Fibroblast of the conjunctiva (primary cell): ENCODE measurements around the gene CNTLN.
A peak's percentile ranks its signal among the peaks of the same experiment; 100 is the strongest.
"Not testable (repeated sequence)": the region's sequence is repeated elsewhere in the genome, so short reads cannot be mapped to it uniquely, and the experiment has no call there.

Source experiments
- DNase-seq: peaks from one replicate; pipeline ENCODE4 v3.0.0-alpha.2; 2010; ENCODE audit warnings: low read depth

Gene CNTLN

DNA sequence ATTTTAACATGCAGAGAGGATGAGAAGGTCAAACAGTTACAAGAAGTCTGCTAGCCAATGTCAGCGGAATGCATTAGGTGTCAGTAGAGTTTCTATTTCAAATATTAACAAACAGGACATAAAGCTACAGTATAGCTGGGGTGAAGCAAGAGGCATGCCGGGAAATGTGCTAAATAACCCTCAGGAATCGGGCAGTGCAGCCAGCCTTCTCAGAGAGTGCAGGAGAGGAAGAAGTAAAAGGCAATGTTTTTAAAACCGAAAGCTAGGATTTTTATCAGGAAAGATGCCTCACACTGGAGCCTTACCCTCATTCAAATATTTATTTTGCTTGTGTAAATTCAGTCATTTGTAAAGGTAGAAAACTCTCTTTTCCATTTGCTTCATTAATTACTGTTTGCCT lies 384.9 kb downstream of the CNTLN start:
- DNase-seq = no peak

- no peak for DNase-seq
Observed at GRCh38 chr9:17520268-17521064, 385.6 kb downstream of the CNTLN start.

DNA sequence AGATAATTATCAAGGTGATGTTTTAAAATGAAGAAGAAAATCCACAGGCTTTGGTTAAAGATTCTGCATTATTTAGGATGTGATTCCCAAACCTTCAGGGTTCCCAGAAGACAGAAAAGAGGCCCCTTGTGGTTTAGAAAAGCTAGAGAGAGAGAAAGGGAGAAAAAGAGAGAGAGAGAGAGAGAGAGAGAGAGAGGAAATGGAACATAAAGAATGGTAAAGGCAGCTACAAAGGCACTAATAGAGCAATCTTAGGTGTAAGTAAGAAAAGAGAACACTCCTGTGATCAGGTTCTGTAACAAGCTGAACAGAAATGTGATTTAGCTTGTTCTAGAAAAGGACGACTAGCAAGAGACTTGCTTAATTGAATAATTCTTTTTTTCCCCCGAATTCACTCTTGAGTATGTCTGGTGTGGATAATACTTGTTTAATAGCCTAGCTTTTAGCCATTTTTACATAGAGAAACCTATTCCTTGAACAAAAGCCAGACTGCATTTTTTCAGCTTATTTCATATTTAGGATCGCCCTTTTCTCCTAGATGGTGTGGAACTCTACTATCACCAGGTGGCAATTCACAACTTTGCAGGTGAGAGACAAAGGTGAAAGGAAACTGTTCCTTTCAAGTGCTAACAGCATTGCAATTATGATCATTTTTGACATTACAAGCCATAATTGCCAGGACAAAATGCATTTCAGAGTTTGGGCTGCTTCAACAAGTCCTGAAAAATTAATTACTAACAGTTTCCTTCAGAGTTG lies 386.4 kb downstream of the CNTLN start:
- no peak for DNase-seq

DNA sequence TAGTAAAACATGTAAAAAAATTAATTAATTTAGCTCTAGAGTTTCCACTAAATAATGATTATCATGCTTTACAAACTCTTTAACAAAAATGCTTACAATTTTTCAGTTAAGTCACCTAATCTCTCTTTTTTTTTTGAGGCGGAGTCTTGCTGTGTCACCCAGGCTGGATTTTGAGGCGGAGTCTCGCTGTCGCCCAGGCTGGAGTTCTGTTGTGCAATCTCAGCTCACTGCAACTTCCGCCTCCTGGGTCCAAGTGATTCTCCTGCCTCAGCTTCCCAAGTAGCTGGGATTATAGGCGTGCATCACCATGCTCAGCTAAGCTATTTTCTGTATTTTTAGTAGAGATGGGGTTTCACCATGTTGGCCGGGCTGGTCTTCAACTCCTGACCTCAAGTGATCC lies 391.9 kb downstream of the CNTLN start:
- not testable (repeated sequence) for DNase-seq

DNA sequence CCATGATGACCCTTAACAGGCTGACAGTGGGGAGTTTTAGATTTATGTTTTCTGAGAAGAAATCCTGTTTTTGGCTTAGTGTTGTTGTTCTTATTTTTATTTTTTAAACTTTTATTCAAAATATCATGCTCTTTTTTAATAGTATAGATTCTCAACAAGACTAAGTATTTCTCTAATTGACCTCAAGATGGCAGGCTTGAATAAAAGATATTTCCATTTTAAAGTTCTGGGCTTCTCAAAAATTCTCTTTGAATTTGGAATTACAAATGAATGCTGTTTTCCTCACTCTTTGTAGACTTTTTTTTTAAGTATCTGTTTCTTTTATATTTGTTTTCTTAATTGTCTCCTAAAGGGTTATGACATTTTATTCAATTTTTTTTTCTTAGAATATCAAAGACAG lies 394.0 kb downstream of the CNTLN start:
- DNase-seq = peak; percentile 3

DNA sequence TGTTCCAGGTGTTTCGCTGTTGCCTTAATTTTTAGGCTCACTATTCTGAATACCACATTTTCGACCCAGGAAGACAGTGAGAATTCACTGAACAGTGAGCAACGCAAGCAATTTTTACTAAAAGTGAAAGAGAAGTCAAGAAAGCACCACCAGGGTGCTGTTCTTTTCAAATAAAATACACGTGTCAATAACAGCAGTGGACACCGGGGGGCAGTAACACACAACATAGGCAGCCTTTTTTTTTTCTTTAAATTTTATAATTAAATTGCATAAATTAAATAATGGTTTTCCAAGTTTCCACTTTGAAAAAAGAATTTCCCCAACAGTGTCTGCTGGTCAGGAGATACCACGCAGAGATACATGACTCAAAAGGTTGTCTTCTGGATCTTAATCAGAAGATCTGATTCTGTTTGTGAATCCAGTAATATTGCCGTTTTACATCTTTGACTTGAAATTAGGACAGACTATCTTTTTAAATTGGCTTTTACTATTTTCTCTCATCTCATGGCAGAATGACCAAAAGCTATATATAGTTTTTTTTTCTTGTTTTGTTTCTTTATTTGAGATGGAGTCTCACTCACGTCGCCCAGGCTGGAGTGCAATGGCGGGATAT lies 396.9 kb downstream of the CNTLN start:
- peak; percentile 24 for DNase-seq

DNA sequence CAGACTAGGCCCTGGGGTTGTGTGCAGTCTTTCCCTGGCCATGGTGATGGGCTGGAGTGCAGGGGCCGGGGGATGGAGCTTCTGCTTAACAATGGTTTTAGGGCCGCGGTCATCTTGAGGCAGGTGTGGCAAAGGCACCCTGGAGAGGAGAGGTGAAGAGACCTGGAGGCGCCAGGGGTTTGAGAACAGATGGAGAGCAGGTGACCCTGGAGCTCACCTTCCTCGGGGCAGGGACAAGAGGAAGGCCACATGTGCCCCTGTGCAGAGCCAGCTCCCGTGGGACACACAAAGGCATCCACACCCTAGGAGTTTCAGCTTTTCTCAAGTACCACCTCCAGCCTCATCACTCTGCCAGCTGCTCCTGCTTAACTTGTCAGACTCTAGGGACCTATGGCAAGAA lies 397.6 kb downstream of the CNTLN start:
- DNase-seq = no peak

- no peak for DNase-seq
Observed at GRCh38 chr9:17535176-17535575, 400.3 kb downstream of the CNTLN start.

GRCh38 chr9:17536027-17536426 lies 401.2 kb downstream of the CNTLN start:
- no peak for DNase-seq

DNA sequence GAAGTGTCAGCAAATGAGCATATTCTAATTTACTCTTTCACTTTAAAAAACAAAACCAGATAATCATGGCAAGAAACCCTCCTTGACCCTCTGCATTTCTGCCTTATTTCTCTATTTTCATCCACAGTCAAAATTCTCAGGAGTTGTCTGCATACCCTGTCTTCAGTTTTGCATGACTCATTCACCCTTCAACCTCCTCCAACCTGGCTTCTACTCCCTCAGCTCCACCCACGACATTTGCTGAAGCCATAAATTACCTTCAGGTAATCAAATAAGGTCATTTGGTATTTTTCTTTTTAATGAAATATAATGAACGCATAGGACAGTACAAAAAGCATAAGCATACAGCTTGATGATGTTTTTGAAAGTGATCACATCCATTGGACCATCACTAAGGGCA lies 416.2 kb downstream of the CNTLN start:
- DNase-seq = no peak
